ENCODE measurements around the gene SLC30A3.
"Not testable (repeated sequence)": the region's sequence is repeated elsewhere in the genome, so short reads cannot be mapped to it uniquely, and the experiment has no call there.

SLC30A3 gene

GRCh38 chr2:27306136-27306535 lies 43.3 kb upstream of the SLC30A3 start:
- no peak overlapping the region for H3K4me3 ChIP-seq

GRCh38 chr2:27305516-27305915 lies 42.7 kb upstream of the SLC30A3 start:
- H3K4me2 ChIP-seq = no peak overlapping the region
- peaks cover 8 to 26% (median 20%) of the 10 kb centered on the region in 11 experiments; a peak in 17 of 22 replicates for H3K27me3 ChIP-seq
- no peak overlapping the region for H3K9ac ChIP-seq
- H3K9me3 ChIP-seq (replicated peaks in 1 of 11) = no peaks in the 10 kb centered on the region
- no peak overlapping the region for H3K4me3 ChIP-seq
- peaks cover 0 to 54% (median 8%) of the 10 kb centered on the region in 11 experiments; a peak in 14 of 22 replicates for H4K20me1 ChIP-seq
- peaks cover 0 to 9% (median 5%) of the 10 kb centered on the region in 10 experiments; a peak in 7 of 20 replicates for H3K4me1 ChIP-seq
- no peak for TF ChIP-seq Cebpa-rat (IDR thresholded peaks at IDR 0.05)
- no peak overlapping the region for H3K27ac ChIP-seq
- peaks cover 16 to 35% (median 30%) of the 10 kb centered on the region in 11 experiments for H3K36me3 ChIP-seq

More at GRCh38 chr2:27306136-27306535, 43.3 kb upstream of the SLC30A3 start:
- Histone ChIP-seq H3K27me3 (peaks cover 8 to 26% (median 20%) of the 10 kb centered on the region in 11 experiments; a peak in 17 of 22 replicates), H3K9me3 (replicated peaks in 1 of 11) (no peaks in the 10 kb centered on the region), H3K27ac (no peak overlapping the region), H3K4me2 (no peak overlapping the region), H4K20me1 (peaks cover 0 to 55% (median 8%) of the 10 kb centered on the region in 11 experiments; a peak in 14 of 22 replicates), H3K4me1 (peaks cover 0 to 9% (median 5%) of the 10 kb centered on the region in 10 experiments; a peak in 7 of 20 replicates), H3K36me3 (peaks cover 18 to 39% (median 30%) of the 10 kb centered on the region in 11 experiments), H3K9ac (no peak overlapping the region)
- TF ChIP-seq Cebpa-rat (IDR thresholded peaks at IDR 0.05) = no peak

GRCh38 chr2:27304488-27305240 lies 41.8 kb upstream of the SLC30A3 start:
- no peak overlapping the region for H3K4me2 ChIP-seq
- no peak for TF ChIP-seq Cebpa-rat (IDR thresholded peaks at IDR 0.05)
- H3K9ac ChIP-seq = no peak overlapping the region
- H3K36me3 ChIP-seq = peaks cover 13 to 27% (median 21%) of the 10 kb centered on the region in 11 experiments
- peaks cover 0 to 45% (median 8%) of the 10 kb centered on the region in 11 experiments; a peak in 14 of 22 replicates for H4K20me1 ChIP-seq
- H3K27me3 ChIP-seq = peaks cover 8 to 26% (median 20%) of the 10 kb centered on the region in 11 experiments; a peak in 17 of 22 replicates
- H3K27ac ChIP-seq = no peak overlapping the region
- peaks cover 0 to 9% (median 5%) of the 10 kb centered on the region in 10 experiments; a peak in 7 of 20 replicates for H3K4me1 ChIP-seq
- no peak overlapping the region for H3K4me3 ChIP-seq
- no peaks in the 10 kb centered on the region for H3K9me3 ChIP-seq (replicated peaks in 1 of 11)

GRCh38 chr2:27303093-27304025 lies 40.5 kb upstream of the SLC30A3 start:
- H3K27ac ChIP-seq = no peak overlapping the region
- H3K9ac ChIP-seq = no peak overlapping the region

GRCh38 chr2:27300606-27301005 lies 37.8 kb upstream of the SLC30A3 start:
- not testable (repeated sequence) for H3K36me3 ChIP-seq; H3K9ac ChIP-seq; H3K9me3 ChIP-seq (replicated peaks in 1 of 11); H3K4me3 ChIP-seq; H4K20me1 ChIP-seq; H3K4me2 ChIP-seq; H3K4me1 ChIP-seq; H3K27me3 ChIP-seq; H3K27ac ChIP-seq

More at GRCh38 chr2:27303093-27304025, 40.5 kb upstream of the SLC30A3 start:
- Histone ChIP-seq H4K20me1 (peaks cover 0 to 35% (median 6%) of the 10 kb centered on the region in 11 experiments; a peak in 14 of 22 replicates), H3K4me3 (no peak overlapping the region), H3K4me2 (peak overlapping the region; percentile 16 to 58 (median 36); a peak in 16 of 22 replicates), H3K9me3 (replicated peaks in 1 of 11) (no peaks in the 10 kb centered on the region), H3K4me1 (peaks cover 0 to 9% (median 5%) of the 10 kb centered on the region in 10 experiments; a peak in 7 of 20 replicates), H3K36me3 (peaks cover 0 to 15% (median 9%) of the 10 kb centered on the region in 11 experiments; a peak in 16 of 22 replicates), H3K27me3 (peaks cover 8 to 25% (median 20%) of the 10 kb centered on the region in 11 experiments; a peak in 17 of 22 replicates)
- no peak for TF ChIP-seq Cebpa-rat (IDR thresholded peaks at IDR 0.05)

GRCh38 chr2:27298391-27299080 lies 35.7 kb upstream of the SLC30A3 start:
- no peak overlapping the region for H3K4me3 ChIP-seq
- H3K4me2 ChIP-seq = no peak overlapping the region
- H3K27me3 ChIP-seq = no peaks in the 10 kb centered on the region
- H3K9me3 ChIP-seq (replicated peaks in 1 of 11) = no peaks in the 10 kb centered on the region
- no peaks in the 10 kb centered on the region for H3K36me3 ChIP-seq
- no peaks in the 10 kb centered on the region for H4K20me1 ChIP-seq
- H3K27ac ChIP-seq = no peak overlapping the region
- TF ChIP-seq Cebpa-rat (IDR thresholded peaks at IDR 0.05) = no peak
- no peak overlapping the region for H3K9ac ChIP-seq
- peaks cover 0 to 11% (median 6%) of the 10 kb centered on the region in 10 experiments; a peak in 12 of 20 replicates for H3K4me1 ChIP-seq

GRCh38 chr2:27297195-27297594 lies 34.3 kb upstream of the SLC30A3 start:
- no peak overlapping the region for H3K4me3 ChIP-seq
- no peaks in the 10 kb centered on the region for H4K20me1 ChIP-seq
- no peak overlapping the region for H3K4me2 ChIP-seq
- H3K4me1 ChIP-seq = peaks cover 0 to 18% (median 12%) of the 10 kb centered on the region in 10 experiments; a peak in 15 of 20 replicates
- H3K27me3 ChIP-seq = no peaks in the 10 kb centered on the region
- no peak overlapping the region for H3K9ac ChIP-seq
- no peaks in the 10 kb centered on the region for H3K9me3 ChIP-seq (replicated peaks in 1 of 11)
- H3K36me3 ChIP-seq = no peaks in the 10 kb centered on the region
- no peak overlapping the region for H3K27ac ChIP-seq
- TF ChIP-seq Cebpa-rat (IDR thresholded peaks at IDR 0.05) = no peak

- Histone ChIP-seq H3K4me1 (peaks cover 0 to 25% (median 20%) of the 10 kb centered on the region in 10 experiments; a peak in 15 of 20 replicates), H3K36me3 (no peaks in the 10 kb centered on the region), H3K27ac (no peak overlapping the region), H3K9me3 (replicated peaks in 1 of 11) (no peaks in the 10 kb centered on the region), H3K9ac (no peak overlapping the region), H3K4me2 (no peak overlapping the region), H3K4me3 (no peak overlapping the region), H4K20me1 (no peaks in the 10 kb centered on the region), H3K27me3 (no peaks in the 10 kb centered on the region)
- TF ChIP-seq Cebpa-rat (IDR thresholded peaks at IDR 0.05) = no peak
Measured at GRCh38 chr2:27296481-27296880, 33.6 kb upstream of the SLC30A3 start.
